SU-DHL-6 (cell line): ENCODE data around the gene CCDC34.

Experiments
- CTCF ChIP-seq: fragments of 200-600 bp; sonication (generic); IDR thresholded peaks from one replicate; pipeline ENCODE4 v1.5.1; 2017; ENCODE audit warnings: antibody characterized with exemption, mild to moderate bottlenecking, low read length, moderate library complexity; ENCODE audit not compliant: insufficient read depth, poor library complexity, severe bottlenecking
- EZH2phosphoT487 ChIP-seq: fragments of 200-600 bp; sonication (generic), shearing (Covaris generic); conservative IDR thresholded peaks from 2 replicates; pipeline ENCODE4 v1.6.1; 2018; ENCODE audit warnings: mild to moderate bottlenecking, antibody characterized with exemption, low read length, moderate library complexity, mixed read lengths

GRCh38 chr11:27362749-27363575, at the start of gene CCDC34:
- TF ChIP-seq CTCF (no peak), EZH2phosphoT487 (no peak)
